22Rv1 (cell line): ENCODE measurements around the gene RDH16.

Experiments
- CTCF ChIP-seq: fragments of 450-650 bp; IDR thresholded peaks from 2 replicates; pipeline ENCODE4 v1.5.1; 2017; ENCODE audit warnings: mild to moderate bottlenecking
- ZFX ChIP-seq: fragments of 450-650 bp; IDR thresholded peaks from 2 replicates; pipeline ENCODE4 v1.6.1; 2017; ENCODE audit warnings: antibody characterized with exemption, borderline replicate concordance

DNA sequence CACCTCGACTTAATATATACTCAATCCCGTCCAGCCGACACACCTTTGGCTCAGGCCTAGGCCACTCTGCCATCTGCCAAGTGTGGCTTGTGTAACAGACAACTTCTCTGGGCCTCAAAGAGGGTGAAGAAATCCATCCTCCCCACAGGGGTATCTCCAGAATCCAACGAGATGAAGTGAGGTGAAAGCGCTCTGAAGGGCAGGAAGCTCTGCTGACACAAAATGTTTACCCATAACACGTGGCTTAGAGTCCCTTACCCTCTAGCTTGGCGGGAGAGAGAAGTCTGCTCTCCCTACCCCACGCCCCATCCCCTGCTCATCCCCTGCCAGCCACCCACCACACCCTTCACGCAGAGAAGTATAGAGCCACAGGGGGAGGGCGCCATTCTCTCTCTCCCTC, 35.9 kb upstream of the RDH16 start:
- no peak for TF ChIP-seq CTCF
- TF ChIP-seq ZFX: no peak
